SK-N-MC (cell line): ENCODE results near the gene PPM1L.

ENCODE experiments used
- DNase-seq: peaks from one replicate; pipeline ENCODE4 v3.0.0-alpha.2; 2011; ENCODE audit warnings: low read depth, low spot score
- H3K27ac ChIP-seq: fragments of 200-600 bp; sonication (generic); 2 replicates; pipeline ENCODE4 v1.5.1; 2016; ENCODE audit warnings: mixed run types
- H3K36me3 ChIP-seq: fragments of 200-600 bp; sonication (generic); 2 replicates; pipeline ENCODE4 v1.6.1; 2017; ENCODE audit warnings: antibody characterized with exemption, low read length, mixed read lengths; ENCODE audit not compliant: insufficient read depth
- H3K4me3 ChIP-seq: fragments of 200-600 bp; sonication (generic); 2 replicates; pipeline ENCODE4 v1.5.1; 2016
- H3K9ac ChIP-seq: fragments of 200-600 bp; sonication (generic); 2 replicates; pipeline ENCODE4 v1.8.0; 2017; ENCODE audit warnings: mixed run types, mixed read lengths; ENCODE audit not compliant: insufficient read length
- H3K9me3 ChIP-seq: fragments of 200-600 bp; sonication (generic); 2 replicates; pipeline ENCODE4 v1.6.1; 2017; ENCODE audit warnings: low read depth, mild to moderate bottlenecking, antibody characterized with exemption, low read length, moderate library complexity, mixed read lengths
- EZH2 ChIP-seq: fragments of 200-600 bp; sonication (generic); IDR thresholded peaks from one replicate; pipeline ENCODE4 v1.6.1; 2017; ENCODE audit warnings: antibody characterized with exemption
- FOXP2 ChIP-seq: optimal IDR thresholded peaks from 2 replicates; pipeline ENCODE3; 2011; ENCODE audit warnings: mild to moderate bottlenecking, moderate library complexity; ENCODE audit not compliant: insufficient read depth; ENCODE audit errors: extremely low read length, control extremely low read depth
- POLR2AphosphoS5 ChIP-seq: IDR thresholded peaks from 2 replicates; pipeline ENCODE4 v1.6.1; 2012; ENCODE audit warnings: mild to moderate bottlenecking, low read depth, low read length, borderline replicate concordance

Gene PPM1L

DNA sequence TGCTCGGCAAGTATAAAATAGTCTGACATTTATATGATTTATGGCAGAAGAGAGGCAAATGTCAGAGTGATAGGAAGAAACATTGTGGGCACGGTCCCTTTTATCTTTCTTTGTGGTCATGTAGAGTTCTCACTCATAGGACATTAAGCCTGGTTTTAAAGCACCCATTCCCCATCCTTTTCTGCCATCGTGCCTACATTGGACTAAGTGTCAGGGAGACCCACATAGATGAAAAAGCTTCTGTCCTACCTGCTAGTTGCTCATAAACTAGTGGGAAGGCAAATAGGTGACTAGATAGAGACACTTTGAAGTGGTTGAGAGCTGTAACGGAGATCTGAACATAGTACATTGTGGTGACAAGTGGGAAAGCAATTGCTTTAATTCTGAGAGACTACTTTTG lies 193.4 kb downstream of the PPM1L start:
- Histone ChIP-seq H3K9me3 (no peaks in the 10 kb centered on the region), H3K4me3 (no peak overlapping the region), H3K36me3 (no peaks in the 10 kb centered on the region), H3K27ac (no peak overlapping the region), H3K9ac (no peak overlapping the region)
- no peak for TF ChIP-seq POLR2AphosphoS5
- TF ChIP-seq EZH2 = no peak
- TF ChIP-seq FOXP2 = no peak
- no peak for DNase-seq

DNA sequence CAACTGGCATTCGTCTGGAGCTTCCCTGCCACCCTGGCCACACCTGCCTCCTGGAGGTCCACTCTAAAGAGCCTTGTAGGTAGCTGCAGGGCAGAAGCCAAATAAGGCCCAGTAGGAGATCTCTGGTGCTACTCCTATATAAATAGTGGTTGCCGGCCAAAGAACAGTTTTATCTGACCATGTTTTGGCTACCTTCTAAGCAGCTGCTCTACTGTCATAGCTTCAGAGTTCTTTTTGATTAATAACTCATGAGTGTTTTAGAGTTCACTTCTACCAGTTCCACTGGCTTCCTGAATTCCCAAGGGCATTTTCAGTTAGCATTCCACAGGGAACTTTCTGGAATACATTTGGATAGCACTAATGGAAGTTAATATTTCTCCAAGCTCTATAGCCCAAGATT lies 194.5 kb downstream of the PPM1L start:
- H3K9me3 ChIP-seq = no peaks in the 10 kb centered on the region
- no peaks in the 10 kb centered on the region for H3K36me3 ChIP-seq
- TF ChIP-seq POLR2AphosphoS5 = no peak
- TF ChIP-seq EZH2 = no peak
- TF ChIP-seq FOXP2 = no peak
- DNase-seq = no peak
- no peak overlapping the region for H3K4me3 ChIP-seq
- H3K27ac ChIP-seq = no peak overlapping the region
- no peak overlapping the region for H3K9ac ChIP-seq

DNA sequence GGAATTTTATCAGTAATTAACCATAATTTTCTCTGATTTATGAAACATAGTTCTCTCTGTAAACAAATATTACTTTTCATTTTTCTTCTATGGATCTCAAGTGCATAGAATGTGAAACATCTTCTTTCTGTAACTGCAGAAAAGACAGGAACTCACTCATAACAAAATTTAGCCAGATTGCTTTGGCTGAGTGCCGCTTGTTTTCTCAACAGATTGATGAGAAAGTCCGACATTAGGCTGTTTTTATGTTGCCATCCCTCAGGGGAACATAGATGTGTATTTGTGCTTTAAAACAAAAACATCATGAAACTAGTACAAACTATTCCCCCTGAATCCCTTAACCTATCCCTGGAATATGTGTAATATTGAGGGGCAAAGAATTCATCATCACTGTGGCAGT lies 194.9 kb downstream of the PPM1L start:
- no peak overlapping the region for H3K9ac ChIP-seq
- no peaks in the 10 kb centered on the region for H3K36me3 ChIP-seq
- no peak overlapping the region for H3K27ac ChIP-seq
- H3K4me3 ChIP-seq = no peak overlapping the region
- DNase-seq = no peak
- TF ChIP-seq FOXP2 (no peak), EZH2 (no peak), POLR2AphosphoS5 (no peak)
- H3K9me3 ChIP-seq = no peaks in the 10 kb centered on the region

DNA sequence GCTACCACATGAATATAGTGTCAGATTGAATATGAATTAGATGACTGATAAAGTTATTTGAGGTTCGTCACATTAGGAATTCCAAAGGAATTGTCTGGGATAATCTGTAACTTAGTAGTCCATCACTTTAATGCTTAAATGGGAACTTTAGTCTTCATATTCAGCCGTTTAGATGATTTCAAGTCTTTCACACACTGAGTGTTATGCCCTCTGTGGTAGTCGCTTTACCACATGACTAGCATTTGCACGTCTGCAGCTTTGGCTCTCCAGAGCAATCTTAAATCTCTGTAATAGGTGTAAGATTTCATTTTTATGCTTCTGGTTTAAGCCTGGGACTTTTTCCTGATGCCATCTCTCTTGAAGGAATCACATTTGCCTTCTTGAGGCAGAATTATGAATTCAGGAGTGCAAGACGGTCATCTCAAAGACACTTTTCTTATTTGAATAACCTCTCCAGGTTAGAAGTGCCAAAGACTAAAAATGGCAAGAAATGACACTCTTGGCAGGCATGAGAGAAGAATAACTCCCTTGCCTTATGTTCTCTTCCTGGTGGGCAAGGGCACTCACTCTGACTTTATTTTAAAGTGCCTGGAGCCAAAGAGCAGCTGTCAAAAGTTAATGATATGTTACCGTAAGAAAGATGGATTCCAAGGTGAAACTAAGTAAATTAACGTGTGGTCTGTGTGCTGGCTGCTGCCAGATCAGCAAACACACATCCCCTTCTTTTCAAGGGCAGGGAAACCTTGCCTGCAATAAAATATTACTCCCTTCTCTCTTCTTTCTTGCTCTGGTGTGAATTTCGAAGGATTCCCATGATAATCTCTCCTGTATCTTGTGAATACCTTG lies 195.8 kb downstream of the PPM1L start:
- Histone ChIP-seq H3K36me3 (no peaks in the 10 kb centered on the region), H3K9ac (no peak overlapping the region), H3K4me3 (no peak overlapping the region), H3K9me3 (no peaks in the 10 kb centered on the region), H3K27ac (no peak overlapping the region)
- TF ChIP-seq FOXP2 = no peak
- TF ChIP-seq POLR2AphosphoS5 = no peak
- no peak for TF ChIP-seq EZH2
- DNase-seq = no peak

DNA sequence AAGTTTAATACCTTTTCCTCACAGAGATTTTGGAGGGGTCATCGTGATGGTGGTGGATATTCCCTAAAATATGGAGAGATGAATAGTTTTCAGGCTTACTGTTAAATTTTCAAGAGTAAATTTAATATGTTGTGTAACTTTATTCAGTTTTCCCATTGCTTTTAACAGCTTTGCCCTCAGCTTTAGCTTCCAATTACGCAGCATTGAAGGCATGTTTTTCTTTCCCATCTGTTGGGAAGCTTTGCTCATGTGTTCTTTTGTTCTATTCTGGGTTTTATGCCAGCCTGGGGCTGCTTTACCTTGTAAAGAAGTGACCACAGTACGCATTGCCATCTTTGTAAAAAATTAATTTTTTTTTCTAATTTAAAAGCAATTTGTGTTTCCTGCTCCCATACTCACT lies 197.7 kb downstream of the PPM1L start:
- H3K36me3 ChIP-seq = no peaks in the 10 kb centered on the region
- no peaks in the 10 kb centered on the region for H3K9me3 ChIP-seq
- H3K9ac ChIP-seq = no peak overlapping the region
- H3K27ac ChIP-seq = peak overlapping the region; percentile 74
- DNase-seq = no peak
- no peak overlapping the region for H3K4me3 ChIP-seq
- TF ChIP-seq POLR2AphosphoS5 = no peak
- no peak for TF ChIP-seq EZH2
- TF ChIP-seq FOXP2 = no peak

DNA sequence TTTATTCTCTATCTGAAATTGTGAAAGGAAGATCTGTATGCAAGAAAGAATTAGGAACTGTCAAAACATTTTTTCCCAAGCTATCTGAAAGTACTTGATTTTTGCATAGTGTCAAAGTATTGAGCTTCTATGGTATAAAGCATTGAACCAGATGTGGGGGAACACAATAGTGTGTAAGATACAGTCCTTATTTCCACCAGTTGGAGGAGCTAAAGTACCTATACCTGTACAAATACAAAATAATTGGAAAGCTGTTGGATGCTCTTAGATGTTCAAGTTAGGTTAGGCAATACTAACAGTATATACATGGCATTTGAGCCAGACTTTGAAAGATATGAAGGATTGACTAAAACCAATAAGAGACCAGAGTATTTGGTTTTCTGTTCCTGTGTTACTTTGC lies 200.8 kb downstream of the PPM1L start:
- no peak overlapping the region for H3K9ac ChIP-seq
- H3K36me3 ChIP-seq = no peaks in the 10 kb centered on the region
- no peak overlapping the region for H3K4me3 ChIP-seq
- H3K27ac ChIP-seq = no peak overlapping the region
- TF ChIP-seq EZH2 = no peak
- TF ChIP-seq POLR2AphosphoS5 = no peak
- TF ChIP-seq FOXP2 = no peak
- DNase-seq = no peak
- H3K9me3 ChIP-seq = no peaks in the 10 kb centered on the region

DNA sequence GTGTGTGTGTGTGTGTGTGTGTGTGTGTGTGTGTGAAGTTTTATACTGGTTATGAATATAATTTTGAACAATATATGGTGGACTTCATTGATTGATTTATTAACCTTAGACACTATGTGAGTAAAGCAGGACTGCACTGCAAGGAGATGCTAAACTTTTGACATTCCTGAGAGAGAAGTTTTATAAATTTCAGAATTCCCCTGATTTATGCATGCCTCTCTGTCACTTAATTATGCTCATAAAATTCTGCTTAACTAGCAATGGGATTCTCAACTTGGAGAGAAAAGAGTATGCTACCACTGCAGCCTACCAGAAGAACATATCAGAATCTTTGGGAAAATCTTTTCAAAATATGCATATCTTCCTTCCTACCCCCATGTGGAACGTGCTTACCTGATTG lies 204.5 kb downstream of the PPM1L start:
- DNase-seq = no peak
- no peak overlapping the region for H3K27ac ChIP-seq
- TF ChIP-seq EZH2 = no peak
- TF ChIP-seq FOXP2 = no peak
- no peak for TF ChIP-seq POLR2AphosphoS5
- H3K9me3 ChIP-seq = no peaks in the 10 kb centered on the region
- H3K9ac ChIP-seq = no peak overlapping the region
- H3K4me3 ChIP-seq = no peak overlapping the region
- no peaks in the 10 kb centered on the region for H3K36me3 ChIP-seq

DNA sequence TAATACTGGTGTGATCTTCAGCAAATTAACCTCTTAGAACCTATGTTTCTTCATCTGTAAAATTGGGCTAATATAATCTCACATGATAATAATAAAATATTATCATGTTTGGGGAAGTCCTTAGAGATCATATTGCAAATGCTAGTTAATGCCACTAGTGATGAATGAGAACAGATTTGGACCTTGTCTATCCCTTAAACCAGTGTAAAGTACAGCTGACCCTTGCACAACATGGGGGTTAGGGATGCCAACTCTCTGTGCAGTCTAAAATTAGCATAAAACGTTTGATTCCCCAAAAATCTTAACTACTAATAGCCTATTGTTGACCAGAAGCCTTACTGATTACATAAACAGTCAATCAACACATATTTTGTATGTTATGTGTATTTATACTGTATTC lies 207.9 kb downstream of the PPM1L start:
- Histone ChIP-seq H3K4me3 (no peak overlapping the region), H3K9ac (no peak overlapping the region), H3K36me3 (no peaks in the 10 kb centered on the region), H3K27ac (no peak overlapping the region), H3K9me3 (no peaks in the 10 kb centered on the region)
- no peak for DNase-seq
- TF ChIP-seq FOXP2 (no peak), EZH2 (no peak), POLR2AphosphoS5 (no peak)
